Thyroid gland (tissue), 4 donors: ENCODE measurements around the gene CHST7.

Experiments
- CTCF ChIP-seq, 6 experiments: fragments of 200-600 bp in 3 of 6; fragments of 450-650 bp in 3 of 6; sonication (generic) in 3 of 6; IDR thresholded peaks; one replicate each; pipeline ENCODE4 v1.5.1; 2016 to 2019; ENCODE audit warnings: antibody characterized with exemption in 6 of 6, mild to moderate bottlenecking in 2 of 6, inconsistent platforms in 1 of 6, moderate library complexity in 1 of 6
- POLR2A ChIP-seq, 2 donors: fragments of 450-650 bp; IDR thresholded peaks; one replicate each; pipeline ENCODE4 v1.6.1; 2017; ENCODE audit warnings: antibody characterized with exemption in 2 of 2, mild to moderate bottlenecking in 2 of 2, moderate library complexity in 1 of 2

DNA sequence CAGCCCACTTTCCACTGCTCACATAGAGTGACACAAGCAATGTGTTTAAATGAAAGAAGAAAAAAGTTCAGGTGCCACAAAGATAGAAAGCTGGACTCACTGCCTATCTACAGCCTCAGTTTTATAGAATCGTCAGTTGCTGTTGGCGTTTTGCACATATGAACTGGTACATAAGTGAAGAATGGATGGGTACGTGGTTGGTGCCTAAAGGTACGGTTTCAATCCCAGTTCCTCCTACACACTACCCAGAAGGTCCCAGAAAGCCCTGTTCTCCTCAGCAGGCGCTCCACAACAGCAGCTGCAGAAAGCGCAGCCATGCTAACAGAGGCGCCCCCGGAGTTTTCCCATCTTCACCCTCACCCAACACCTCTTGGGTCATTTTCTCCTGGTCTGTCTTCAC is 23.6 kb downstream of the CHST7 start:
- no peak for TF ChIP-seq POLR2A (IDR thresholded peaks at IDR 0.05)
- no peak for TF ChIP-seq CTCF (IDR thresholded peaks at IDR 0.05)
